DOHH2 (cell line): ENCODE data around the gene LRRC32.

ENCODE experiments used
- H3F3A ChIP-seq: fragments of 200-600 bp; sonication (generic), shearing (Covaris generic); 2 replicates; pipeline ENCODE4 v1.6.0; 2016; ENCODE audit warnings: antibody characterized with exemption, mild to moderate bottlenecking; ENCODE audit not compliant: control insufficient read depth, insufficient read depth
- H3K27ac ChIP-seq: fragments of 200-600 bp; sonication (generic); 2 replicates; pipeline ENCODE4 v1.5.1; 2014; ENCODE audit warnings: low read depth, mild to moderate bottlenecking, low read length, moderate library complexity
- H3K27me3 ChIP-seq: fragments of 200-600 bp; sonication (generic); 2 replicates; pipeline ENCODE4 v1.6.1; 2014; ENCODE audit warnings: mild to moderate bottlenecking, low read length, mixed read lengths; ENCODE audit not compliant: control insufficient read depth
- H3K36me3 ChIP-seq: fragments of 200-600 bp; sonication (generic); 2 replicates; pipeline ENCODE4 v1.6.1; 2014; ENCODE audit warnings: mild to moderate bottlenecking, low read length, moderate library complexity, mixed read lengths; ENCODE audit not compliant: control insufficient read depth
- H3K4me1 ChIP-seq: fragments of 200-600 bp; sonication (generic); 2 replicates; pipeline ENCODE4 v1.6.1; 2014; ENCODE audit warnings: mild to moderate bottlenecking, low read length, mixed read lengths; ENCODE audit not compliant: control insufficient read depth
- H3K4me2 ChIP-seq: fragments of 200-600 bp; sonication (generic); 2 replicates; pipeline ENCODE4 v1.6.0; 2014; ENCODE audit warnings: mild to moderate bottlenecking, low read length, moderate library complexity
- H3K4me3 ChIP-seq: fragments of 200-600 bp; sonication (generic); 2 replicates; pipeline ENCODE4 v1.5.1; 2014; ENCODE audit warnings: mild to moderate bottlenecking, low read length, mixed read lengths
- H3K79me2 ChIP-seq: fragments of 200-600 bp; sonication (generic); 2 replicates; pipeline ENCODE4 v1.6.1; 2014; ENCODE audit warnings: mild to moderate bottlenecking, low read length, mixed read lengths; ENCODE audit not compliant: control insufficient read depth
- H3K9me2 ChIP-seq: fragments of 200-600 bp; sonication (generic); replicated peaks from 2 replicates; pipeline ENCODE4 v1.6.1; 2014; ENCODE audit warnings: mild to moderate bottlenecking, low read length, mixed read lengths; ENCODE audit not compliant: control insufficient read depth
- H3K9me3 ChIP-seq: fragments of 200-600 bp; sonication (generic); 2 replicates; pipeline ENCODE4 v1.6.1; 2014; ENCODE audit warnings: antibody characterized with exemption, low read length, mixed read lengths; ENCODE audit not compliant: control insufficient read depth, insufficient read depth
- H4K20me1 ChIP-seq: fragments of 200-600 bp; sonication (generic); 2 replicates; pipeline ENCODE4 v1.6.0; 2014; ENCODE audit warnings: low read depth, mild to moderate bottlenecking, antibody characterized with exemption, low read length, moderate library complexity; ENCODE audit not compliant: control insufficient read depth, insufficient read depth
- EZH2phosphoT487 ChIP-seq: fragments of 200-600 bp; sonication (generic); IDR thresholded peaks from 2 replicates; pipeline ENCODE4 v1.6.1; 2017; ENCODE audit warnings: borderline replicate concordance, mild to moderate bottlenecking, antibody characterized with exemption, low read length, moderate library complexity, mixed read lengths
- TF ChIP-seq, protein P1 (sequence below): fragments of 200-600 bp; sonication (generic); IDR thresholded peaks from one replicate; pipeline ENCODE4 v1.5.1; 2014; ENCODE audit warnings: antibody characterized with exemption, mild to moderate bottlenecking, low read depth, low read length; ENCODE audit not compliant: poor library complexity, severe bottlenecking

LRRC32 gene

GRCh38 chr11:76654298-76654851 lies 16.2 kb downstream of the LRRC32 start:
- Histone ChIP-seq H3K36me3 (peaks cover 23% of the 10 kb centered on the region), H3K4me2 (no peak overlapping the region), H3K9me2 (no peaks in the 10 kb centered on the region), H3K9me3 (no peaks in the 10 kb centered on the region), H3K4me3 (no peak overlapping the region), H3K4me1 (peaks cover 11% of the 10 kb centered on the region), H4K20me1 (no peaks in the 10 kb centered on the region), H3K27ac (no peak overlapping the region), H3F3A (no peaks in the 10 kb centered on the region), H3K79me2 (no peaks in the 10 kb centered on the region), H3K27me3 (no peaks in the 10 kb centered on the region)
- TF ChIP-seq, protein P1, sequence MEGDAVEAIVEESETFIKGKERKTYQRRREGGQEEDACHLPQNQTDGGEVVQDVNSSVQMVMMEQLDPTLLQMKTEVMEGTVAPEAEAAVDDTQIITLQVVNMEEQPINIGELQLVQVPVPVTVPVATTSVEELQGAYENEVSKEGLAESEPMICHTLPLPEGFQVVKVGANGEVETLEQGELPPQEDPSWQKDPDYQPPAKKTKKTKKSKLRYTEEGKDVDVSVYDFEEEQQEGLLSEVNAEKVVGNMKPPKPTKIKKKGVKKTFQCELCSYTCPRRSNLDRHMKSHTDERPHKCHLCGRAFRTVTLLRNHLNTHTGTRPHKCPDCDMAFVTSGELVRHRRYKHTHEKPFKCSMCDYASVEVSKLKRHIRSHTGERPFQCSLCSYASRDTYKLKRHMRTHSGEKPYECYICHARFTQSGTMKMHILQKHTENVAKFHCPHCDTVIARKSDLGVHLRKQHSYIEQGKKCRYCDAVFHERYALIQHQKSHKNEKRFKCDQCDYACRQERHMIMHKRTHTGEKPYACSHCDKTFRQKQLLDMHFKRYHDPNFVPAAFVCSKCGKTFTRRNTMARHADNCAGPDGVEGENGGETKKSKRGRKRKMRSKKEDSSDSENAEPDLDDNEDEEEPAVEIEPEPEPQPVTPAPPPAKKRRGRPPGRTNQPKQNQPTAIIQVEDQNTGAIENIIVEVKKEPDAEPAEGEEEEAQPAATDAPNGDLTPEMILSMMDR: no peak

DNA sequence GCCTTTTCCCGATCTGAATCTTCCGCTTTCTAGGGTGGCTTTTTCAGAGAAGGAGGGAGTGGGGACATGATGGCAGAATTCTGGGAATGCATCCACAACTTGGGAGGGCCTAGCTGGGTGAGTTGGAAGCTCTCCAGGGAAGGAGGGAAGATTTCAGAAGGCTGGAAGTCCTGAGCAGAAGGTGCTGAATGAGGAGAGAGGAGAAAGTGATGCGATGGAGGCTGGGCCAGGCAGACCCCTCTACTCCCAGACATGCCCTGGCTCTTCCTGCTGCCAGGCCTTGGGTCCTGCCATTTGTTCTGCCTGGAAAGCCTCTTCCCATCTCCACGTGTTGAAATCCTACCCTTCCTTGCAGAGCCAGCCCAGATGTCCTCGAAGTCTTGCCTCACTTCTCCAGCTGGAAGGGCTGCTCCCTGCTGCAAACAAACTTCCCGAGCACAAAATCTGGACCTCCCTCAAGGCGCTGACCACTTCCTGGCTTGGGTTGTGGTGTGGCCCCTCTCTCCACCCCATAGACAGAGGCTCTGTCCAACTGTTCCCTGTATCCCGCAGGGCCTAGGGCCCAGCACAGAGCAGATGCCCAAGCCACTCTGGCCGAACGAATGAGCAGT lies 16.8 kb downstream of the LRRC32 start:
- TF ChIP-seq EZH2phosphoT487: no peak
- TF ChIP-seq, protein P1: no peak
- Histone ChIP-seq H3K4me3 (no peak overlapping the region), H3K27me3 (no peaks in the 10 kb centered on the region), H3K4me1 (peaks cover 11% of the 10 kb centered on the region), H3K9me3 (no peaks in the 10 kb centered on the region), H3K9me2 (no peaks in the 10 kb centered on the region), H3K36me3 (peaks cover 17% of the 10 kb centered on the region), H3K79me2 (no peaks in the 10 kb centered on the region), H4K20me1 (no peaks in the 10 kb centered on the region), H3F3A (no peaks in the 10 kb centered on the region), H3K27ac (no peak overlapping the region), H3K4me2 (no peak overlapping the region)

- no peaks in the 10 kb centered on the region for H3K27me3 ChIP-seq
- no peak overlapping the region for H3K4me2 ChIP-seq
- H3K9me3 ChIP-seq: no peaks in the 10 kb centered on the region
- TF ChIP-seq EZH2phosphoT487: no peak
- TF ChIP-seq, protein P1: no peak
- H3K27ac ChIP-seq: no peak overlapping the region
- H4K20me1 ChIP-seq: no peaks in the 10 kb centered on the region
- H3K4me1 ChIP-seq: peaks cover 5% of the 10 kb centered on the region
- H3K4me3 ChIP-seq: no peak overlapping the region
- no peaks in the 10 kb centered on the region for H3K79me2 ChIP-seq
- H3K9me2 ChIP-seq: no peaks in the 10 kb centered on the region
- H3F3A ChIP-seq: no peaks in the 10 kb centered on the region
- peaks cover 14% of the 10 kb centered on the region for H3K36me3 ChIP-seq
Measured at GRCh38 chr11:76653012-76653673, 17.4 kb downstream of the LRRC32 start.
